ENCODE measurements around the gene CLCA1. TPM values are rescaled to one million over a fixed set of nuclear protein-coding genes. Genes with fewer than 3 reads are reported as not detected.
"Not testable (repeated sequence)": the region's sequence is repeated elsewhere in the genome, so short reads cannot be mapped to it uniquely, and the experiment has no call there.

CLCA1 gene
- total RNA-seq, 2 experiments from 2014 or later, result not detected

DNA sequence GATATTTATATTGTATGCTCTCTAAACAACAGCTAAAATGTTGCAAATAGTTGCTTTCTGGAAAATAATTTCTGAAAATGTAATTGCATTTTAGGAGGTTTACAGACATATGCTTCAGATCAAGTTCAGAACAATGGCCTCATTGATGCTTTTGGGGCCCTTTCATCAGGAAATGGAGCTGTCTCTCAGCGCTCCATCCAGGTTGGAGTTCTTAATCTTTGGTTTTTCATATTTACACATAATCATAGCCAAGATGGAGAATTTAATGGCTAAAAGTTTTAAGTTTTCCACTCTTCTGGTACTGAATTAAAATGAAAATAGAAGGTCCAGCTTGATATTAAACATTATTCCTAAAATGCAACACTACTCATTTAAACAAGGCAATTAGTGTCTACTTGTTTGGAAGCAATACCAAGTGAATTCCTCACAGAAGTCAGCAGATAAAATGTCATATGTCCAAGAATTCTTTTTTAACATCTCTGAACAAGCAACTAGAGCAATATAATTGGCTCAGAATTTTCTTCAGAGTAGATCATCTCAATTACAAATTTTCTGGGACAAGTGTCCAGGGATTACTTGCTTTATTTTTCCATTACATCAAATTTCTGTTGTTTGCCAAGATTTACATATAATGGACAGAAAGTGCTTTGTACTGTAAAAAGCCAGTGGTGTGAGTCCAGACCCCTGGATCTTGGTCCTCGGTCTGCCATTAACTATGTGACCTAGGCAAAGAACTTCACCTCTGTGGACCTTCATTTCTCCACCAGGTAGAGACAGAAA is 22.6 kb downstream of the CLCA1 start:
- no peak overlapping the region for H3K4me3 Mint-ChIP-seq
- no peaks in the 10 kb centered on the region for H3K27me3 Mint-ChIP-seq (ENCODE audit: low read depth)
- intact Hi-C loops (cut with micrococcal nuclease), result no loop called here
- CTCF ChIA-PET, result interaction anchor here (6.7 kb wide), 1 partner anchor 9 kb away, joined by 55 read pairs; no protein-coding TSS in a partner anchor
- H3K36me3 Mint-ChIP-seq (ENCODE audit: low read depth), result no peaks in the 10 kb centered on the region
- no peak overlapping the region for H3K27ac Mint-ChIP-seq
- no peak for DNase-seq
- H3K9me3 Mint-ChIP-seq, result no peaks in the 10 kb centered on the region
- no peaks in the 10 kb centered on the region for H3K4me1 Mint-ChIP-seq (ENCODE audit: low read depth)

DNA sequence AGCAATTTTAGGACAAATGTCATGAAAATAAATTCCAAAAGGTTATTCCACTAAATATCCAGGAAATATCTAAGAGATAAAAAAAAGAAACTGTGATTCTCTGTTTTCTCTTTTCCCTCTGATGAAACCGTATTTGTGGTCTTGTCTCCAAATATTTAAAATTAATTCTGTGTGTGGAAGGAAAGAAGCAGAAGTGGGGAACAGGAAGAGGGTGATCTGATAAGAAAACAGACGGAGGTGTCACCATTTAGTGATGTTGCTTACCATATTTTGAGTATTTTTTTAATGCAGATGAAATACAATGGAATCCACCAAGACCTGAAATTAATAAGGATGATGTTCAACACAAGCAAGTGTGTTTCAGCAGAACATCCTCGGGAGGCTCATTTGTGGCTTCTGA is 29.6 kb downstream of the CLCA1 start:
- CTCF ChIA-PET, result interaction anchor here (1.1 to 4.7 kb wide), 8 partner anchors 10 to 585 kb away, joined by 3 to 55 read pairs (median 6); no protein-coding TSS in a partner anchor
- no peak overlapping the region for H3K4me3 Mint-ChIP-seq

DNA sequence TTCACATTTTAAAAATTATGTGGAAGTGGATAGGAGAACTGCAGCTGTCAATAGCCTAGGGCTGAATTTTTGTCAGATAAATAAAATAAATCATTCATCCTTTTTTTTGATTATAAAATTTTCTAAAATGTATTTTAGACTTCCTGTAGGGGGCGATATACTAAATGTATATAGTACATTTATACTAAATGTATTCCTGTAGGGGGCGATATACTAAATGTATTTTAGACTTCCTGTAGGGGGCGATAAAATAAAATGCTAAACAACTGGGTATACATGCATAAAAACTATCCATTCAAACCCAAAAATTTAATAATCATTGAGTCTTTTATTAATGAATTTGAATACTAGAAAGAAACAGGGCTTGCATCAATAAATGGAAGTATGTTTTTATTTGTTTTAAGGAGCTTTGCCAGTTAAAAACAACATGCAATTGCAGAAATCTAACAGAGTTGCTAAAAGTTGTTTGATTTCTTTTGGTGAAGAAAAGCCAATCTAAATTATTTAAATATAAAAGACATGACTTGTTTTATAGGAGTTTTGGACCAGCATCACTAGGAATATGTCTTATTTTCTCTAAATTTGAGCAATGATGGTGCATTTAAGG is 31.4 kb downstream of the CLCA1 start:
- intact Hi-C loops (cut with micrococcal nuclease), result loop anchor here (1.0 to 10.0 kb wide), 5 partner anchors 103 to 1555 kb away; partner anchors contain the start of genes ODF2L and SH3GLB1
- H3K4me1 Mint-ChIP-seq (ENCODE audit: low read depth), result peaks cover 7% of the 10 kb centered on the region
- H3K36me3 Mint-ChIP-seq (ENCODE audit: low read depth), result no peaks in the 10 kb centered on the region
- no peak overlapping the region for H3K27ac Mint-ChIP-seq
- no peak for DNase-seq
- H3K4me3 Mint-ChIP-seq, result no peak overlapping the region
- peaks cover 8% of the 10 kb centered on the region for H3K27me3 Mint-ChIP-seq (ENCODE audit: low read depth)
- CTCF ChIA-PET, result interaction anchor here (0.7 to 4.7 kb wide), 37 partner anchors 8 to 583 kb away, joined by 3 to 55 read pairs (median 5); partner anchors contain the start of genes HS2ST1, ODF2L, SELENOF and SH3GLB1
- H3K9me3 Mint-ChIP-seq, result no peaks in the 10 kb centered on the region

More for the DNA sequence above, 29.6 kb downstream of the CLCA1 start:
- peaks cover 6% of the 10 kb centered on the region for H3K27me3 Mint-ChIP-seq (ENCODE audit: low read depth)
- no peaks in the 10 kb centered on the region for H3K9me3 Mint-ChIP-seq
- H3K27ac Mint-ChIP-seq, result no peak overlapping the region
- intact Hi-C loops (cut with micrococcal nuclease), result no loop called here
- no peak for DNase-seq
- no peaks in the 10 kb centered on the region for H3K36me3 Mint-ChIP-seq (ENCODE audit: low read depth)
- H3K4me1 Mint-ChIP-seq (ENCODE audit: low read depth), result peaks cover 4% of the 10 kb centered on the region

DNA sequence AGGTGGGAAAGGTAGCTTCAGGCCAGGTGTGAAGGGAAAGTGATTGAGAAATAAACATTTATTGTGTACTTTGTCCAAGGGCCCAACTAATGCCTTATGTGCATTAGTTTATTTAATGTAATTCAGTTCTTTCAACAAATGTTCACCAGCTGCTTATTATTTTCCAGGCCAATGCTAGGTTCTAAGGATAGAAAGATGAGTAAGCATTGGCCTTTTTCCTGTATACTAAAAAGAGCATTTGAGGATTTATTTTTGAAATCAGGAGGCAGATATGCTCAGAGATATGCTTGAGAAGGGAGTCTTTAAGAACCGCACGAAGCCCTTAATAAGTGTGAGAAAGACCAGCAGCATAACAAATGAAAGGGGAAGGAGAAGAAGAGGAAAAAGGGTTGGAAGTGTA is 32.0 kb downstream of the CLCA1 start:
- intact Hi-C loops (cut with micrococcal nuclease), result loop anchor here (1.0 to 10.0 kb wide), 5 partner anchors 103 to 1556 kb away; partner anchors contain the start of genes ODF2L and SH3GLB1
- no peaks in the 10 kb centered on the region for H3K9me3 Mint-ChIP-seq
- DNase-seq, result no peak
- H3K36me3 Mint-ChIP-seq (ENCODE audit: low read depth), result no peaks in the 10 kb centered on the region
- H3K4me3 Mint-ChIP-seq, result no peak overlapping the region
- no peak overlapping the region for H3K27ac Mint-ChIP-seq
- H3K4me1 Mint-ChIP-seq (ENCODE audit: low read depth), result peaks cover 7% of the 10 kb centered on the region
- CTCF ChIA-PET, result interaction anchor here (0.6 to 4.7 kb wide), 34 partner anchors 8 to 583 kb away, joined by 3 to 55 read pairs (median 5); partner anchors contain the start of genes HS2ST1, ODF2L, SELENOF and SH3GLB1
- peaks cover 8% of the 10 kb centered on the region for H3K27me3 Mint-ChIP-seq (ENCODE audit: low read depth)

DNA sequence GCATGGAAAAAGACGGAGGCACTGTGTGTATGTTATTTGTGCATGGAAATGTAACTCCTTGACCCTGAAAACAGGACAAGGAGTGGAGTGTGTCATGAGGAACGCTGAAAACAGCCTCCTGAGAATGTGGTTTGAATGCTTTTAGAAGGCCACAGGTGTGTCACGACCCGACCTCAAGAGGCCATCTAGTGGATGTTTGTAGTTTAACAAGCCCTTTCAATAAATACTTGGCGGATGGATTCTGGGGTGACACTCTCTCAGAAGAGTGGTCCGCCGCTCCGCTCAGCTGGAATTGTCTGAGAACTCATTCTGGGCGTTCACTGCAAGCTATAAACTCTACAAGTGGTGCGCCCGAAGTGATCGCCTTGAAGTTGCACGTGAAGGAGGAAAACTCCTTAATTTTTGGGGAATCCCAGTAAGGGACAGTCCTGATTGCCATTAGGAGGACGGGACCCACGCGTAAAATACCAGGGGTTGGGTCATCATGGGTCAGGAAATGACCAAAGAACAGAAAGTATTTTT is 33.5 kb downstream of the CLCA1 start:
- not testable (repeated sequence) for H3K27ac Mint-ChIP-seq; H3K9me3 Mint-ChIP-seq; H3K4me1 Mint-ChIP-seq (ENCODE audit: low read depth); H3K27me3 Mint-ChIP-seq (ENCODE audit: low read depth); H3K36me3 Mint-ChIP-seq (ENCODE audit: low read depth)
- DNase-seq, result peak; percentile 55
- CTCF ChIA-PET, result interaction anchor here (0.6 to 4.7 kb wide), 28 partner anchors 9 to 562 kb away, joined by 3 to 55 read pairs (median 4); partner anchors contain the start of genes HS2ST1, ODF2L, SELENOF and SH3GLB1
- H3K4me3 Mint-ChIP-seq, result peak overlapping the region; percentile 73
- intact Hi-C loops (cut with micrococcal nuclease), result loop anchor here (1.0 to 10.0 kb wide), 8 partner anchors 28 to 1557 kb away; partner anchors contain the start of gene ODF2L

DNA sequence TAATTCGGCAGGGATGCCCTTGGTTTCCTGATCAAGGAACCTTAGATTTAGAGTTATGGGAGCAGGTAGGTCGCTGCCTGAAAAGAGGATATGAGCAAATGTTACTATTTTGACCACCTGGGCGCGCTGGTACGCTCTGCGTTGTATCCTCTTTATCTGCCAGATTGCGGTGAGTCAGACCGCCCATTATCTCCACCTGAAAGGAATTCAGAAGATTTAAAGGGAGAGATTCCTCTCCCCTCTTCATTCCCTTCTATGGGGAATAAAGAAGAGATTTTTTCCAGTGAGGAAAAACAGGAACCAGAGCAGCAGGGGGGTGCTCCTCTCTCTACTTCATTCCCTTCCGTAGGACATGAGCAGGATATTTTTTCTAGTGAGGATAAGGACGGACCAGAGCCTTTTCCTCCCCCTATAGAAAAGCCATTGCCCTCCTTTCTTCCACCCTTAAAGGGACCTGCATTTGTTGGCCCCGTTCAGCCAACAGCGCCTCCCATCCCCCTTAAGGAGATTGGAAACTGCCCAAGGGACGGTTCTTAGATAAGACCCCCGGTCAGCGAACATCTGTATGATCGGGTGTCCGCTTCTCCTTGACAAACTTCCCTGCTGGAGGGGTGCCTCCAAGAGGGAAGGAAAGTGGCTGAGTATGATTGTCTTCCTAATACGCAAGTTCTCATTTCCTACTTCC is 34.1 kb downstream of the CLCA1 start:
- Mint-ChIP-seq H3K27ac (no peak overlapping the region), H3K9me3 (no peaks in the 10 kb centered on the region), H3K36me3 (ENCODE audit: low read depth) (no peaks in the 10 kb centered on the region), H3K27me3 (ENCODE audit: low read depth) (peaks cover 7% of the 10 kb centered on the region), H3K4me3 (peak overlapping the region; percentile 73), H3K4me1 (ENCODE audit: low read depth) (peaks cover 7% of the 10 kb centered on the region)
- CTCF ChIA-PET, result interaction anchor here (0.6 to 4.9 kb wide), 18 partner anchors 10 to 234 kb away, joined by 3 to 55 read pairs (median 6); partner anchors contain the start of gene ODF2L
- peak; percentile 44 for DNase-seq
- intact Hi-C loops (cut with micrococcal nuclease), result loop anchor here (1.0 to 10.0 kb wide), 8 partner anchors 29 to 1558 kb away; partner anchors contain the start of gene ODF2L

DNA sequence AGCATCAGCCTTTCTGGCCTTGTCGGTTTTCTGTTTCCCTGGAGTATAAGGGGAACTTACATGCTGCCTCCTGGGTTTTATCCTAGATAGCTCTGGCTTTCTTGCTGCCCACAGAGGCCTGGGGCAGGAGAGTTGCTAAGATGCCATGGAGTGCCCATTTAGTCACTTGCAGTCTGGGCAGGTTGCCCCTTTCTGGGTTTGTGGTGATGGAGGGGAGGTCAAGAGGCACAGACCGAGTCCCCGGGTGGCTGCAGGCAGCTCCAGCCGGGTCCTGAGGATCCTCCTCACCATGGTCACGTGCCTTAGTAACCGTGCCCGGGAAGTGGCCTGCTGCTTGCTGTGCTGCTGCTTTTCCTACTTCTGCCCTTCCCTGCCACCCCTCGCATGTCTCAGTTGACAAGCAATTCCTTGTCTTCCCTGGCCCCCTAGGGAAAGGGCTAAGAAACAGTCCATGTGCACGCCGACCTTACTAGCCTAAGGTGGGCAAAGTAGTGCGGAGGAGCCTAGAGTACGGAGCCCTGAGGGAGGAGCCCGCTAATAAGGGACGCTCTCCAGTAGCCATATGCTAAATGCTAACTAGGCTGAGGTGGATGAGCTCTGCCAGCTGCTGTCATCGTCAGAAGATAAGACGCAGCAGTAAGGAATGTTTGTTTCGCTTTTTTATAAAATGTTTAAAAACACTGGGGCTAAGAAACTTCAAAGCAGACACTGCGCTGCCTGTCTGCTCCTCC is 34.8 kb downstream of the CLCA1 start:
- H3K4me1 Mint-ChIP-seq (ENCODE audit: low read depth), result peaks cover 7% of the 10 kb centered on the region
- H3K9me3 Mint-ChIP-seq, result no peaks in the 10 kb centered on the region
- no peak overlapping the region for H3K27ac Mint-ChIP-seq
- CTCF ChIA-PET, result interaction anchor here (0.6 to 4.9 kb wide), 6 partner anchors 14 to 198 kb away, joined by 3 to 28 read pairs (median 4); no protein-coding TSS in a partner anchor
- H3K4me3 Mint-ChIP-seq, result no peak overlapping the region
- peak; percentile 10 for DNase-seq
- intact Hi-C loops (cut with micrococcal nuclease), result loop anchor here (5.0 to 10.0 kb wide), 3 partner anchors 106 to 1559 kb away; partner anchors contain the start of gene ODF2L
- H3K27me3 Mint-ChIP-seq (ENCODE audit: low read depth), result peaks cover 6% of the 10 kb centered on the region
- H3K36me3 Mint-ChIP-seq (ENCODE audit: low read depth), result no peaks in the 10 kb centered on the region

DNA sequence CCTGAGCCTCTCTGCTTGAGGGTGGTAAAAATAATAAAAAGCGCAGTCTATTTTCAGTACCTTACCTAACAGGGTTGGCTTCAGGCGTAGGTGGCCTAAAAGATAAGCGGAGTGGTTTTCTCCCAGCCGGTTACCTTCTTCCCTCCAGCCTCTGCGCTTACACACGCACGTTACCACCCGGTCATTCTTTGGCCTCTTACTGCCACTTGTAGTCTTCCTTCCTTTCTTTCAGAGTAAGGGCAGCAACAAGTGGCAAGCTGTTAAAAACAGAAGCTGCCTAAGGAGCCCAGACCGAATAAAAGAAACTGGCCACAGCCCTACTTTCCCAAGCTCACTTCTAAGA is 35.4 kb downstream of the CLCA1 start:
- no peaks in the 10 kb centered on the region for H3K36me3 Mint-ChIP-seq (ENCODE audit: low read depth)
- no peak overlapping the region for H3K4me3 Mint-ChIP-seq
- peaks cover 3% of the 10 kb centered on the region for H3K27me3 Mint-ChIP-seq (ENCODE audit: low read depth)
- DNase-seq, result no peak
- H3K4me1 Mint-ChIP-seq (ENCODE audit: low read depth), result peaks cover 7% of the 10 kb centered on the region
- intact Hi-C loops (cut with micrococcal nuclease), result loop anchor here (5.0 to 10.0 kb wide), 3 partner anchors 107 to 1559 kb away; partner anchors contain the start of gene ODF2L
- no peaks in the 10 kb centered on the region for H3K9me3 Mint-ChIP-seq
- H3K27ac Mint-ChIP-seq, result no peak overlapping the region
- CTCF ChIA-PET, result interaction anchor here (0.7 to 4.9 kb wide), 9 partner anchors 14 to 579 kb away, joined by 3 to 28 read pairs (median 3); no protein-coding TSS in a partner anchor

DNA sequence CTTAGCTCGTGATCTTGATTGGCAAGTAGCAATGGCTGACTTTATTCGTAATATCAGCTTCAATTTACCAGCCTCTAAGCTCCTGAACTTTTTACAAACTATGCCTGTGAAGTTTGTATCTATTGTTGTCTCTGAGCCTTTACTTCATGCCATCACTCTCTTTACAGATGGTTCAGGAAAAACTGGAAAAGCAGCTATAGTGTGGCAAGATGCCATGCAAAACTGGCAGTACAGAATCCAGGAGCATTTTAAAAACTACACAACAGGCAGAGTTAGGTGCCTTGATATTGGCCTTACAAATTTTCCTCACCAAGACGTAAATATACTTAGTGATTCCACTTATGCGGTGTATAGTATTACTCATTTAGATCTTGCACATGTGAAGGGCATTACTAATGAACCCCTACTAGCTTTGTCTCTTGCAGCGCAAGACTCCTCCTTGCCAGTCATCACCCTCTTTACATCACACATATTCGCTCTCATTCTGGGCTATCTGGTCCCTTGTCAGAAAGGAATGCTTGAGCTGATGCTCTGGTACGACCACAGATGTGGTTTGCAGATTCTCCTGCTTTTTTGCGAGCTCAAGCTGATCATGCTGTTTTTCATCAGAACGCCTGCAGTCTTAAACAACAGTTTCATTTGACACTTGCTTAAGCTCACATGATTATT is 36.3 kb downstream of the CLCA1 start:
- DNase-seq, result no peak
- H3K9me3 Mint-ChIP-seq, result no peaks in the 10 kb centered on the region
- peaks cover 7% of the 10 kb centered on the region for H3K4me1 Mint-ChIP-seq (ENCODE audit: low read depth)
- peaks cover 3% of the 10 kb centered on the region for H3K27me3 Mint-ChIP-seq (ENCODE audit: low read depth)
- H3K27ac Mint-ChIP-seq, result no peak overlapping the region
- intact Hi-C loops (cut with micrococcal nuclease), result loop anchor here (5.0 to 10.0 kb wide), 3 partner anchors 108 to 1560 kb away; partner anchors contain the start of gene ODF2L
- H3K36me3 Mint-ChIP-seq (ENCODE audit: low read depth), result no peaks in the 10 kb centered on the region
- CTCF ChIA-PET, result interaction anchor here (0.7 to 4.9 kb wide), 11 partner anchors 11 to 578 kb away, joined by 3 to 28 read pairs (median 3); partner anchors contain the start of gene ODF2L
- no peak overlapping the region for H3K4me3 Mint-ChIP-seq

DNA sequence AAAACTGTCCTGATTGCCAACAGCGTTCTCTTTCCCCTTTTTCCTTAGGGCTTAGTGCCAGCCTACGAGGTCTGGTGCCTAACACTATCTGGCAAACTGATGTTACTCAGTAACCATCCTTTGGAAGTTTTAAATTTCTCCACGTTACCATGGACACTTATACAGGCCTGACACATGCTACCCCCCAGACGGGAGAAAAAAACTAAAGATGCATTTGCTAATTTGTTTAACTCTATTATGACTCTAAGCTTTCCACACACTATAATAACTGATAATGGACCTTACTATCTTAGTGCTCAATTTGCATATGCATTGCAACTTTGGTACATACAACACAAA is 36.8 kb downstream of the CLCA1 start:
- CTCF ChIA-PET, result interaction anchor here (0.8 to 4.9 kb wide), 7 partner anchors 10 to 577 kb away, joined by 3 to 28 read pairs (median 3); partner anchors contain the start of gene ODF2L

More for the DNA sequence above, 36.8 kb downstream of the CLCA1 start:
- H3K4me1 Mint-ChIP-seq (ENCODE audit: low read depth), result peaks cover 7% of the 10 kb centered on the region
- no peak for DNase-seq
- H3K36me3 Mint-ChIP-seq (ENCODE audit: low read depth), result no peaks in the 10 kb centered on the region
- no peak overlapping the region for H3K4me3 Mint-ChIP-seq
- no peak overlapping the region for H3K27ac Mint-ChIP-seq
- H3K27me3 Mint-ChIP-seq (ENCODE audit: low read depth), result peaks cover 3% of the 10 kb centered on the region
- H3K9me3 Mint-ChIP-seq, result no peaks in the 10 kb centered on the region
- intact Hi-C loops (cut with micrococcal nuclease), result loop anchor here (10.0 kb wide), 2 partner anchors 459 to 1561 kb away; no protein-coding TSS in a partner anchor

Data from activated naive CD4-positive, alpha-beta T cell treated with anti-CD3 and anti-CD28 coated beads for 36 hours (primary cell).